ENCODE data around the gene NAPA. TPM values are rescaled to one million over a fixed set of nuclear protein-coding genes. Genes with fewer than 3 reads are reported as not detected.

NAPA gene
- total RNA-seq, 1 experiment from 2014 or later, result 80.4 TPM

DNA sequence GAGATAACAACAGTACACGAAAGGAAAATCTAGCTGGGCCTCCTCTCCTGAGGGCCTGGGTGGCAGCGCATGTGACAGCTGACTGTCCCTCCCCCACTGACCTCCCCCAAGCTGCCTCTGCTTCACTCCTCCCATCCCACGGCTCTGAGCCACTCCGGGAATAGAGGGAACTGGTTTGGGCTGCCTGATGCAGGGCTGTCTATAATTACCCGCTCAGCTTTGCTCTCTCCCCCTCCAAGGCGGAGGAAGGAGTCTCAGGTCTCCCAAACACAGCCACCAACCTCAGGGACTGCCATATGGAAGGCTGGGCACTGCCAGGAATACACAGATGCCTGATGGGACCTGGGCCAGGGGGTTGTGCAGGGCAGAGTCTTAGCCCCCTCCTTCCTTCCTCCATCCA is 7.9 kb downstream of the NAPA start:
- Histone ChIP-seq H3K9me2 (ENCODE audit: insufficient read depth) (no peaks in the 10 kb centered on the region), H2AFZ (no peak overlapping the region), H3K79me2 (ENCODE audit: low read depth) (peaks cover 36% of the 10 kb centered on the region), H3K4me3 (no peak overlapping the region), H3K4me2 (no peak overlapping the region), H3K27ac (no peak overlapping the region), H3F3A (ENCODE audit: insufficient read depth, low read depth) (no peaks in the 10 kb centered on the region), H4K20me1 (ENCODE audit: insufficient read depth) (peaks cover 26% of the 10 kb centered on the region), H3K36me3 (ENCODE audit: low read depth) (no peaks in the 10 kb centered on the region), H3K4me1 (replicated peaks; ENCODE audit: insufficient read depth) (no peaks in the 10 kb centered on the region), H3K27me3 (ENCODE audit: insufficient read depth, low read depth) (no peaks in the 10 kb centered on the region), H3K9me3 (ENCODE audit: insufficient read depth, low read depth) (no peaks in the 10 kb centered on the region)
- intact Hi-C loops (cut with micrococcal nuclease; ENCODE audit: unreplicated experiment), result no loop called here
- CTCF ChIA-PET, result no interaction called here
- POLR2A ChIA-PET (ENCODE audit: unreplicated experiment), result interaction anchor here (0.6 kb wide), 1 partner anchor 18 kb away, joined by 3 read pairs; no protein-coding TSS in a partner anchor
- no TSS peak for BruUV-seq (replicated peaks)
- TF ChIP-seq, protein P1, sequence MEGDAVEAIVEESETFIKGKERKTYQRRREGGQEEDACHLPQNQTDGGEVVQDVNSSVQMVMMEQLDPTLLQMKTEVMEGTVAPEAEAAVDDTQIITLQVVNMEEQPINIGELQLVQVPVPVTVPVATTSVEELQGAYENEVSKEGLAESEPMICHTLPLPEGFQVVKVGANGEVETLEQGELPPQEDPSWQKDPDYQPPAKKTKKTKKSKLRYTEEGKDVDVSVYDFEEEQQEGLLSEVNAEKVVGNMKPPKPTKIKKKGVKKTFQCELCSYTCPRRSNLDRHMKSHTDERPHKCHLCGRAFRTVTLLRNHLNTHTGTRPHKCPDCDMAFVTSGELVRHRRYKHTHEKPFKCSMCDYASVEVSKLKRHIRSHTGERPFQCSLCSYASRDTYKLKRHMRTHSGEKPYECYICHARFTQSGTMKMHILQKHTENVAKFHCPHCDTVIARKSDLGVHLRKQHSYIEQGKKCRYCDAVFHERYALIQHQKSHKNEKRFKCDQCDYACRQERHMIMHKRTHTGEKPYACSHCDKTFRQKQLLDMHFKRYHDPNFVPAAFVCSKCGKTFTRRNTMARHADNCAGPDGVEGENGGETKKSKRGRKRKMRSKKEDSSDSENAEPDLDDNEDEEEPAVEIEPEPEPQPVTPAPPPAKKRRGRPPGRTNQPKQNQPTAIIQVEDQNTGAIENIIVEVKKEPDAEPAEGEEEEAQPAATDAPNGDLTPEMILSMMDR (conservative IDR thresholded peaks at IDR 0.05), result no peak
- no peak for TF ChIP-seq EZH2 (IDR thresholded peaks at IDR 0.05; ENCODE audit: low read depth)
- no peak for DNase-seq

DNA sequence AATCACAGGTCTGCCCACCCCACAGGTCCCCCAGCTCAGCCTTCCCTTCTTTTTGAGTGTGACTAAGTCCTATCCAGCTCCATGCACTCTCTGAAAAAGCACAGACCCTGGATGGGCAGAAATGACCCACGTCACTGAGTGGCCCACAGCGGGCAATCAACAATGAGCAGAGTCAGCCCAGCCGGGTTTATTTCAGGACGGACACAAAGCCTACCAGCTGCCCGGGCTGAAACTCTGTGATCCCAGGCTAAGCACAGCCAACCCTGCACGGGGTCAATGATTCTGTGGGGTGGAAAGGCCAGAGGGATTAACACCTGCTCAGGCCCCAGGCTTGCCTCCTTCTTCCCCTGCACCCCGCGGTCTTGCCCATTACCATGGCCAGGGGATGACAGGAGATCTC is 8.4 kb downstream of the NAPA start:
- no peaks in the 10 kb centered on the region for H3K27me3 ChIP-seq (ENCODE audit: insufficient read depth, low read depth)
- H4K20me1 ChIP-seq (ENCODE audit: insufficient read depth), result peaks cover 26% of the 10 kb centered on the region; the same call in 1 of the 2 replicates
- intact Hi-C loops (cut with micrococcal nuclease; ENCODE audit: unreplicated experiment), result no loop called here
- H3F3A ChIP-seq (ENCODE audit: insufficient read depth, low read depth), result 0 out of 2 replicates have a peak, but pooled peaks cover 3% of the 10 kb centered on the region
- ChIA-PET POLR2A (ENCODE audit: unreplicated experiment) (interaction anchor here (0.6 kb wide), 1 partner anchor 18 kb away, joined by 3 read pairs; no protein-coding TSS in a partner anchor), CTCF (no interaction called here)
- BruUV-seq (replicated peaks), result no TSS peak
- no peak overlapping the region for H3K4me3 ChIP-seq
- H3K4me2 ChIP-seq, result no peak overlapping the region
- H3K4me1 ChIP-seq (replicated peaks; ENCODE audit: insufficient read depth), result no peaks in the 10 kb centered on the region
- no peaks in the 10 kb centered on the region for H3K9me2 ChIP-seq (ENCODE audit: insufficient read depth)
- H3K9me3 ChIP-seq (ENCODE audit: insufficient read depth, low read depth), result no peaks in the 10 kb centered on the region
- H2AFZ ChIP-seq, result no peak overlapping the region
- TF ChIP-seq, protein P1 (conservative IDR thresholded peaks at IDR 0.05), result no peak
- no peak for TF ChIP-seq EZH2 (IDR thresholded peaks at IDR 0.05; ENCODE audit: low read depth)
- no peak overlapping the region for H3K27ac ChIP-seq
- DNase-seq, result no peak
- H3K36me3 ChIP-seq (ENCODE audit: low read depth), result no peaks in the 10 kb centered on the region
- peaks cover 30% of the 10 kb centered on the region for H3K79me2 ChIP-seq (ENCODE audit: low read depth)

DNA sequence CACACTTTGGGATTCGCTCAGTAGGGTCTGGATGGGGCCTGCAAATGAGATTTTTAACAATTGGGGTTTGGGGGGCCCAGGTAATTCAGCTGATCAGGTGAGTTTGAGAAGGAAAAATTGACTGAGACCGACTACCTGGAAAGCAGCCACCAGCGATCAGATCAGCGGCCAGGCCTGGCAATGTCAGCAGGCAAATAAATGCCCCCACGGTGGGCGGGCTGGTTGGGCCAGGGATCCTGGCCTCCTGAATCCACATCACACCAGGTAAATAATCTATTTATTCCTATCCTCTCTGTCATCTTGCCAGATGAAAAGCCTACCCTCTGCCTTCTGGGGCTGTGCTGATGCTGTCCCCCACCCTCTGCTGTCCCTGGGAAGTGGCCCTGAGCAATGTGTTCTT is 9.4 kb downstream of the NAPA start:
- CTCF ChIA-PET, result no interaction called here
- TF ChIP-seq, protein P1 (conservative IDR thresholded peaks at IDR 0.05), result no peak
- no peak for TF ChIP-seq EZH2 (IDR thresholded peaks at IDR 0.05; ENCODE audit: low read depth)
- Histone ChIP-seq H3K27ac (no peak overlapping the region), H3K9me2 (ENCODE audit: insufficient read depth) (no peaks in the 10 kb centered on the region), H3K4me2 (no peak overlapping the region), H3K9me3 (ENCODE audit: insufficient read depth, low read depth) (no peaks in the 10 kb centered on the region), H3F3A (ENCODE audit: insufficient read depth, low read depth) (0 out of 2 replicates have a peak, but pooled peaks cover 3% of the 10 kb centered on the region), H2AFZ (no peak overlapping the region), H3K4me1 (replicated peaks; ENCODE audit: insufficient read depth) (no peaks in the 10 kb centered on the region), H3K4me3 (no peak overlapping the region), H3K79me2 (ENCODE audit: low read depth) (peaks cover 21% of the 10 kb centered on the region), H4K20me1 (ENCODE audit: insufficient read depth) (peaks cover 26% of the 10 kb centered on the region; the same call in 1 of the 2 replicates), H3K27me3 (ENCODE audit: insufficient read depth, low read depth) (no peaks in the 10 kb centered on the region), H3K36me3 (ENCODE audit: low read depth) (no peaks in the 10 kb centered on the region)
- no peak for DNase-seq
- intact Hi-C loops (cut with micrococcal nuclease; ENCODE audit: unreplicated experiment), result no loop called here
- POLR2A ChIA-PET (ENCODE audit: unreplicated experiment), result no interaction called here
- no TSS peak for BruUV-seq (replicated peaks)

Data from PC-9 (cell line).